GM19351 (cell line): ENCODE data around the gene FAM240B.

Experiments used
- ATAC-seq: cut with Tn5 transposase; IDR thresholded peaks from one replicate; pipeline ENCODE4 v1.9.1; 2021; ENCODE audit warnings: mild to moderate bottlenecking, moderate library complexity; ENCODE audit not compliant: unreplicated experiment

FAM240B gene

GRCh38 chr9:38720083-38720745 lies at the start of gene FAM240B:
Gene FAM240B, minus strand, starts transcription at chr9:38720133. Its CDS starts 16,134 bp downstream, at chr9:38703999.
- ATAC-seq = no peak

- ATAC-seq = no peak
Observed at GRCh38 chr9:38768351-38768761, 48.4 kb upstream of the FAM240B start.

DNA sequence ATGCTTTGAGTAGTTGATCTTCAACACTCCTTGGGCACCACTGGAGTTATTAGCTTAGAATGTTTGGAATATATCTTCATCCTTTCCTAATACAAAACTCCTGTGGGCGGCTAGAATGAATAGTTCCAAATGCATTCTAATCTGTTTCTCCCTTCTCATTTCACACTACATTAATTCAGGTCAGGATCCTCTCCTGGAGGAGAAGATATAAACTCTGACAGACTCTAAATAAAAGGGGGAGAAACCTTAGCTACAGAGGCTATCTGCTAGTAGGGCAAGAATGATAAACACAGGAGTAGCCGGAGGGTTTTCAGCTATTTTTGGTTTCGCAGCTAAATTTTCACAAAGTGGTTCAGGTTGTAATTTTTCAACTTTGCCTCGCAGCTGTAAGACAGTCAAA lies 45.2 kb upstream of the FAM240B start:
- ATAC-seq = no peak

- no peak for ATAC-seq
Observed at GRCh38 chr9:38761999-38762398, 42.1 kb upstream of the FAM240B start.

- ATAC-seq = no peak
Observed at GRCh38 chr9:38761339-38761738, 41.4 kb upstream of the FAM240B start.

GRCh38 chr9:38756702-38757101 lies 36.8 kb upstream of the FAM240B start:
- ATAC-seq = no peak

GRCh38 chr9:38747941-38748340 lies 28.0 kb upstream of the FAM240B start:
- no peak for ATAC-seq

DNA sequence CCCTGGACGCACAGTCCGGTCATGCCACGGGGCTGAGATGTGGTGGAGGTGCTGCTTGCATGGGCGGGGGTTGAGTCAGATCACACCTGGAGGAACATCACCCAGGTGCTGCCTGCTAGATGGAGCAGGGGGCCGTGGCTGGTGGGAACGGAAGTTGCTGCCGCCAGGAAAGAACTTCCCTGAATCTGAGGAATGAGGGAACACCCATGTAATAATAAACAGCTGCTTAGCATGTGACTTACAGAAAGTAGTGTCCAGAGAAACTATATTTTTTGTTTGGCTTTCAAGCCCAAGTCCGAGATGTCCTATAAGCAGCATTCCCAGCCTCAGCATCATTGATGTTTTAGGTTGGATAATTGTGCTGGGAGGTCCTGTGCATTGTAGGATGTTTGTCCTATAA lies 27.1 kb upstream of the FAM240B start:
- no peak for ATAC-seq

DNA sequence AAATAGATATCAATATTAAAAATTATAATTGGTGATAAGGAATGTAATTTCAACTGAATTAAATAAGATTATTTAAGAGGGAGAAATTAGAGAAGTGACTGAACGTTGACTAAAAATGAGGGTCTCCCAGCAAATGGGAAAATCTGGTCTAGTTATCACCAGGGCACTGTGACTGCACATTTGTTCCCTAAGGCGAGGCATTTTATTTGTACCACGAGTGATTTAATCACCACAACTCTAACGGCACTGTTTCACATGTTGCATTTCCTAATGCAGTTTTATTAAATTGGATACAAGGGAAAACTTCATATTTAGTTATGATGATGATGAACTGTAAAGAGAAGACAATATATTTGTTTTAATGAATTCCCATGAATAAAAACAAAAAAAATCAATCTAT lies 26.4 kb upstream of the FAM240B start:
- no peak for ATAC-seq

DNA sequence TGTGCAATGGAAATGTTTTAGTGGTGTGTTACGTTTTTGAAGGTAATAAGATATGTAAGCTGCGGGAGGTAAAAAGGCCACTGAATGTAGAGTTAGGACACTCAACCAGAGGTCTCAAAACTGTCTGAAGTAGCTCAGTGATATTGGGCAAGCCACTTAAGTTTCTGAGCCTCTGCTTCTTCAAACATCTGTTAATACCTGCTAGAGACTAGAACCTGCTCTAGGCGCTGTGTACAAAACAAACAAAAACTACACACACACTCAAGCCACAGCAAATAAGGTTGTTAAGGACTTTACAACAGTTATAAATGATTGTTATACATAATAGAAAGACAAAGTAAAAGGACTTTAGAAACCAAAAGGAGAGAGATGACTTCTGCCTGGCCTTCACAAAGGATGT lies 24.6 kb upstream of the FAM240B start:
- ATAC-seq = no peak

DNA sequence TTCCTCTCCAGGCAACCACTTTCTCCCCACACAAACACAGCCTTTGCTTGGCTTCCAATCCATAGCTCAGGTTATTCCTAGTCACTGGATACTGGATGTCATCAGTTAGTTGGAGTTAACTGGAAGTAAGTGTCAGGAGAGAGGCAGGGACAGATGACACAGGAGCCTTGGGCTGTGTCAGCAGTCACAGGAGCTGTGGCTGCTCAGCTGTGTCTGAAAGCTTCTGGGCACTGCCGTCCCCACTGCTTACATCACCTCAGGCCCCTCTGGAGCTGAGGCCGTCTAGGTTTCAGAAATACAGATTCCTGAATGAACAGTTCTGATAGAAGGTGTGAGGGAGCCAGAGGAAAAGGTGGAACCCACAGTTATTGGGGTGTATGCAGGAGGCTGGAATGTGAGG lies 17.3 kb upstream of the FAM240B start:
- ATAC-seq = no peak

DNA sequence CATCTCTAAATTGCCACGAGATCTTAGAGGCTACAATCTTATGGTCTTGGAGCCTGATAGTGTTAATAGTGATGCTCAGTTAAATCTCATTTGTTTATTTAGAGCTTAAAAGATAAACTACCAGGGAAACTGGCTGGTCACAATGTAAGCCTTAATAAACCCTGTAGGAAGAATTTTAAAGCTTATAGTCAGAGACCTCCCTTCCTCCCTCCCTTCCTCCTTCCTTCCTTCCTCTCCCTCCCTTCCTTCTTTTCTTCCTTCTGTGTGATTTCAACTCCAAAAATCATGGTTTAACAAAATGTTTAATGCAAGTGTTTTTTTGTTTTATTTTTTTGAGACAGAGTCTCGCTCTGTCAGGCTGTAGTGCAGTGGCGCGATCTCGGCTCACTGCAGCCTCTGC lies 14.9 kb upstream of the FAM240B start:
- no peak for ATAC-seq

DNA sequence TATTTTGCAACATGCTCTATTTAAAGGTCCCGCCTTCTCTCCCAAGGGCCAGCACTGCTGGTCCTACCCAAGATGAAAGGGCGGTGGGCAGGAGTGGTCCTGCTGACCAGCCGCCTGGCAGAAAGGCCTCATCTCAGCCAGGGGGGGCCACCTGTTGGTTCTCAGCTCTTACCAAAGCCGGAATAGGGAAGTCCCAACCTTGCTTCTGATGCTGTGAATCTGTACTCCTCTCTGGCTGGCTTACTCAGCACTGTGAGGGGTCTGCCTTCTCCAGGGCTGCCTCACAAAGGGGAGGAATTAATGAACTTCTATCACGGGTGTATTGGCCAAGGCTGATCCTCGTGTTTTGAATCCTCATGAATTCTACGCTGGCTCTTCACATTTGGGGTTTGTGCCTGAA lies 13.6 kb upstream of the FAM240B start:
- ATAC-seq = no peak

GRCh38 chr9:38732885-38733284 lies 13.0 kb upstream of the FAM240B start:
- no peak for ATAC-seq

DNA sequence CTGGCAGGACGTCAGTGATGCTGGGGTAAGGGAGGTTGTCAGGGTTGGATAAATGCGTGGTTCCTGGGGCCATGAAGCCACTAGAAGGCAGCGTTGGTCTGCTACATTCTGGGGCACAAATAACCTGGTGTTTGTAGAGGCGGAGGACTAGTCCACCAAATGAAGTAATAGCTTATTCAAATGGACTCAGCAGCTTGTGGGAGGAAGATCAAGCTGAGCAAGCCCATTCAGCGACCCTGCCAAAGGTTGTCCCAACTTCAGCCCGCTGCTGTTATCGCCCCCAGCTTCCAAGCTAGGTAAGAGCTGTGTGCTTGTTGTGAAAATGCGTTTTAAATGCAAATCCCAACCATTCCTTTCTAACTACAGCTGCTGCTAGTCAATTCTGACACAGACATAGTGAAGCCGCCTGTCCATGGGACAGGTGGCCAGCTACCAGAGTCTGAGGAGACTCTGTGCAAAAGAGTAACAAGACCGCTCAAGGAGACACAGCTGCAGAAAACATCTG lies 7.6 kb upstream of the FAM240B start:
- no peak for ATAC-seq

GRCh38 chr9:38724754-38725153 lies 4.8 kb upstream of the FAM240B start:
- no peak for ATAC-seq

GRCh38 chr9:38718148-38718547 lies 1.8 kb downstream of the FAM240B start:
- ATAC-seq = no peak

DNA sequence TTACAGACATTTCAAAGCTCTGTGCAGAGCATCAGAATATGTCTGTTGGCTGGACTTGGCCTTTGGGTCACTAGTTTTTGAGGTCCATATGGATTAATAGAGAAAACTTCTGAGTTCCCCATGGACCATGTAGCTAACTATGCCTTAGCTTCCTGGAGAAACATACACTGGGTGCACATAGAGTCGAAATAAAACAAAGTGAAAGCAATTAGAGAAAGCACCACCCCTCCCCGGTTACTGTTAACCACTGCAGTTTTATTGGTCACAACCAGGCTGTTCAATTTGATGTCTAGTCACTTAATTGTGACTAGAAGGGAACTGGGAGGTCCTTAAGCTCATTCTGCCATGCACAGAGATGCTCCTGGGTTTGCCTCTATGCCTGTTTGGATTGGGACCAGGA lies 4.2 kb downstream of the FAM240B start:
- ATAC-seq = no peak

DNA sequence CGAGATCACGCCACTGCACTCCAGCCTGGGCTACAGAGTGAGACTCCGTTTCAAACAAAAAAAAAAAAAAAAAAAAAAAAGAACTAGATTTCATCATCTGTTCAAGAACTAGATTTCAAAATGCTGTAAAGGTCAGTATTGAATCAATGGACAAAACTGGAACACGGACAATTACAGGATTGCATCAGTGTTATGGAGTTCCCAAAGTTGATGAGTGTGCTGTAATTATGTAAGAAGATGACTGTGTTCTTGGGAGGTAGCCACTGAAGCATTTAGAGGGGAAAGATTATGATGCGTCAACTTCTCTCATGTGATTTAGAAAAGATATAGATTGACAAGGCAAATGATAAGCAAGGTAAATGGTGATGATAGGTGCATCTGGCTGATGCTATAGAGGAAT lies 6.5 kb downstream of the FAM240B start:
- no peak for ATAC-seq

- ATAC-seq = no peak
Observed at GRCh38 chr9:38708759-38709158, 11.2 kb downstream of the FAM240B start.

GRCh38 chr9:38707885-38708637 lies 11.9 kb downstream of the FAM240B start:
- peak; percentile 75 for ATAC-seq

DNA sequence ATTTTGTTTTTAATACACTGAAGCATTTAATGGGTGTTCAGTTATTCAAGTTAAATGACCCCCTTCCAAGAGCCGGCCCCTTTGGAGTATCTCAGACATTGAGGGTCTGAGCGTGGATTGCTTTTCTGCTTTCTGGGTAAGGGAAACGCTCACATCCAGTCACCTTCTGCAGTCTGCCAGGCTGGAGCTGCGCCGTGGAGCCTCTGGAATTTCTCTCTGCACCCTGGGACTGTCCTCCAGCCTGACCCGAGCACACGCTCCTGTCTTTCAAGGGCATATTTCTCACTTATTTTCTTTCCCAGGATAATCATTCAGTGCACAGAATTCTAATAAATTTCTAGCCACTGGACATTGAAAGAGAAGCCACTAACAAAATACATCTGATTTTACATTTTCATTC lies 13.4 kb downstream of the FAM240B start:
- no peak for ATAC-seq
